IPS-11a (cell line): ENCODE measurements around the gene FAHD2A.
"Not testable (repeated sequence)": the region's sequence is repeated elsewhere in the genome, so short reads cannot be mapped to it uniquely, and the experiment has no call there.

Source experiments
- H3K4me3 ChIP-seq: one replicate; pipeline ENCODE4 v1.5.1; 2013; ENCODE audit warnings: low read depth, low read length, control low read depth

Gene FAHD2A

DNA sequence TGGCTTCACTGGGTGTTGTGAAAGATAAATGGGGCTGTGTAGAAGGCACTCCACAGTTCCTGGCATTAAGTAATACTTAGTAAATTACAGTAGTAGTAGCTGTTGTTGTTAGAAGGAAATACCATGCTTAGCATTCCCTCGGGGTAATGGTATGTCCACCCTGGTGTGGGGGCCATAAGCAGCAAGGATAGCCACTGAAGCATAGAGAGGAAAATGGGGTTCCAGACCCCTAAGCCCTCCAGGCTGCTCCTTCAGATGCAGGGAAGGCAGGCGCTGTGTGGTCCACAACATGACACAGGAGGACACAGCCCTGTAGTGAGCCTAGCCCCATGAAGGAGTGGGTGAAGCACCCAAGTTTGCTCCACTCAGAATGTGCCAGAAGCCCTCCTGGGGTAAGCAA lies 31.5 kb downstream of the FAHD2A start:
- H3K4me3 ChIP-seq: not testable (repeated sequence)

DNA sequence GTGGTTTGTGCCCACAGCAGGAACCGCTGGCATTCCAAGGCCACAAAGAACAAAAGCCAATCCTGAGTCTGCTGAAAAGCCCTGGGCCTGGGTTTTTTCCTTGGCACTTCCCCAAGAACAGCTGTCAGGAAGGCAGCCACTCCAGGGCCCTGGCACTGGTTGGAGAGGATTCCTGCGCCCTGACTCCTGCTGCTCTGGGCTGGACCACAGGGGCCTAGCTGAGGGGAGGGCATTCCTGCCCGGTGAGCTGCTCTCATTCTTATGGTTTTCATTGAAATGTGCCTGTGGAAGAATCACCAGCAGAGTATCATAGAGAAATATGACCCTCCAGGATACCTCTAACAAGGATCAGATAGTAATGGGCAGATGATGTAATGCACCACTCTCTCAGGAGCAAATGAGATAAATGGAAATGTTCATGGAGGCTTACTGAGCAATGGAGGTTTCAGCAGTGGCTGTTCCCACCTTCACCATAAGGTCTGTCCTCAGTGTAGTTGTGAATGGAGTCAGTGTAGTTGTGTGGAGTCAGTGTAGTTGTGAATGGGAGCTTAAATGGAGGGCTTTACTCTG lies 32.1 kb downstream of the FAHD2A start:
- H3K4me3 ChIP-seq: not testable (repeated sequence)

DNA sequence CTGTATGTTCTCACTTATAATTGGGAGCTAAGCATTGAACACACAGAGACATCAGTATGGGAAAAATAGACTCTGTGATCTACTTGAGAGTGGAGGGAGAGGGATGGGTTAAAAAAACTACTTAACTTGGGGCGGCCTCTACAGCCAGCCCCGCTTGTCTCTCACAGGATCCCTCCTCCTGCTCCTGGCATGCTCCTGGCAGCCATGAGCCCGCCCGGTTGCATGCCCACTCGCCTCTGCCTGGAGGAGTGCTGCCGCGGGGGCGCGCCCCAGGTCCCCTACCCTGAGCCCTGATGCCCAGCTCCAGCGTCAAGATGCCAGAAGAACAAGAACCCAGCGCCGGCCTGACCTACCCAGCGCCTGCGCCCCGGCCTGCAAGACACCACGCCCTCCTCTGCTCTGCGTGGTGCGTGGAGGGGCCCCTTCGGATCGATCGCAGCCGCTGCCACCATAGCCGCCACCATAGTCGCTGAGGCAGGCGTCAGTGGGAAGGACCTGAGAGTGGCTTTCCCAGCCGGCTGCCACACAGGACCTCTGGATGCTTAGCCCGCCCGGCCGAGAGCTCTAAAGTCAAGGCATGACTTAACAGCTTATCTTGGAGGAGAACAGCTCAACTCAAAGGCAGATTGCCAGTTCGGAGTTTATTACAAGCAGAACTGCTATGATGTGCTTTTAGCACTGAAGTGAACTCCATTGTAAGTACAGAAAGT lies 32.8 kb downstream of the FAHD2A start:
- H3K4me3 ChIP-seq: not testable (repeated sequence)

DNA sequence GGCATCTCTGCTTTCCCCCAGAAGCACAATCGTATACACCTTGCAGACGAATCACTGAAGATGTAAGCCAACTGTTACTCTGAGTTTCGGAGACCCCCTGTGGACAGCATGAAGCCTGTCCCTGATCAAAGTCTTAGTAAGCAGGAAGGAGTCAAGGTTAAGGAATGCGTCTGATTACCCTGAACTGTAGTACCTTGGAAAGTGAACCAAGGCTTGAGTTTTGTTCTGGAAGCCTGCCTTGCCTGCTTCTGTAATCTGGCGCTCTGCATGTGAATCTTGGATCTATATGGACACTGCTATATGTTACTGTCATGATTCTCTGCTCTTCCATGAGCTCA lies 33.3 kb downstream of the FAHD2A start:
- H3K4me3 ChIP-seq: not testable (repeated sequence)

DNA sequence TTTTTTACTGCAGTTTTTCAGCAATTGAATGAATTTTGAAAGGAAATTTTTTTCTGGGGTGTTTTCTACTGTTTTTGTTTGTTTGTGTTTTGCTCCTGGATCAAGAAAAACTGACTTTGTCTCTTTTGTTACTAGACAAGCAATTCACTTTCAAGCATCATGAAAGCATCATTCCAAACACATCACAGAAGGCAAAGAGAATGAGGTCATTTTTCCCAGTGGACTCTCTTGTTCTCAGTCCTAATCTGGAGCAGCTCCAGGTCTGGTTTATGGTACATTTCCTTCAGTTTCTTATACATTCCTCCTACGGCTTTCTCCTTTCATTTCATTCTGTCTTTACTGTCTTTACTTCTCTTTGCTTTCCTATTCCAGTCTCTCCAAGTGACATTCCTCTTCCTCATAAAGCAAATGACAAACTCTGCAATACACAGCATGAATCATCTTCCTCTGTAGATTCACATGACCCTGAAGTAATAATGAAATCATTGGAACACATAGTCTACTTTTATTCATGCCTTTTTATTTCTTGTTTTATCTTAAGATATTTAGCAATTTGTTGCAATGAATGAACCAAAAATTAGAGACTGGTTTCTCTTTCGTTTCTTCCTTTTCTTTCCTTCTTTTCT lies 40.1 kb downstream of the FAHD2A start:
- not testable (repeated sequence) for H3K4me3 ChIP-seq

DNA sequence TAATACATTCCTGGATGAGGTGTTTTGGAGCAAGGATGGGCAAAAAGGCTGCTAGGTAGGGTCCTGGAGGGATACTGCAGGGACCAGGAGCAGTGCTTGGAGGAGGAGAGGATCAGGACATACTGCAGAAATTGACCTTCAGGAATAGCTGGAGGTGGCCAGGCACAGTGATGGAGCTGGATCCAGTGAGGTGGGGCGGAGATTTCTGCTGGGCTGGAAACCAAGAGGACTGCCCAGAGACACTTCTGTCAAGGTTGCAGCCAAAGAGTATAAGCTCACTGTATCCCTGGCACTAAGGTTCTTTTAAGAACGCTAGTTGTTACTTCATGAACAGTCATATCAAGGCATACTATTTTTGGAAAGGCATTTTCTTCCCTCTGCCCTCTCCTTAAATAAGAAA lies 42.8 kb downstream of the FAHD2A start:
- H3K4me3 ChIP-seq: not testable (repeated sequence)

DNA sequence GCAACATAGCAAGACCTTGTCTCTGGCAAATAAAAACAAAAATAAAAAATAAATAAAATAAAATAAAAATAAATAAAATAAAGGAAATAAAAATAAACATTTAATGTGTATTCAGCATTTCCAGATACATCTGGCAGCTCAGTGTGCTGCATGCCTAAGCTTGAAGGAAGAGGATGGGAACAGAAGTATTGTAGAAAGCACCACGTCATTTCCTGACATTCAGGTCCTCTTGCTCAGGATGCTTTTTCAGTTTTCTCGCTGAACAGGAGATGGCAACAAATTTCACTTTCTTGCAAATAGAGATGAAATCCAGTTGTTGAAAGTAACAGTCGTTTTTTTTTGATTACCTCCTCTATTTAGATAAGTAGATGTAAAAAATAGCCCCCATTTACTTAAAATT lies 60.8 kb downstream of the FAHD2A start:
- H3K4me3 ChIP-seq: not testable (repeated sequence)
